GM12873 (cell line): ENCODE results near the gene MRAS.

Source experiments
- CTCF ChIP-seq: IDR thresholded peaks from 2 replicates; pipeline ENCODE4 v1.5.1; 2012; ENCODE audit warnings: low read depth, mild to moderate bottlenecking, moderate library complexity, low read length, control low read depth; ENCODE audit not compliant: insufficient read depth; ENCODE audit errors: missing control alignments

The MRAS gene

GRCh38 chr3:138347960-138348753 lies at the start of gene MRAS:
TSS of gene MRAS (plus strand) at chr3:138348579. CDS start at chr3:138372884, 24,305 bp downstream.
- TF ChIP-seq CTCF: no peak

- TF ChIP-seq CTCF: no peak
These were observed 47.7 kb upstream of the MRAS start for GRCh38 chr3:138300647-138301046.

- no peak for TF ChIP-seq CTCF
These were observed 44.9 kb upstream of the MRAS start for GRCh38 chr3:138303474-138303873.

- no peak for TF ChIP-seq CTCF
These were observed 40.5 kb upstream of the MRAS start for GRCh38 chr3:138307899-138308298.

- TF ChIP-seq CTCF: no peak
These were observed 39.6 kb upstream of the MRAS start for GRCh38 chr3:138308783-138309182.

- TF ChIP-seq CTCF: no peak
These were observed 37.9 kb upstream of the MRAS start for GRCh38 chr3:138310494-138310893.

- no peak for TF ChIP-seq CTCF
These were observed 33.6 kb upstream of the MRAS start for GRCh38 chr3:138314751-138315150.
